Transverse colon (tissue), 4 donors: ENCODE measurements around the gene SFR1. TPM values are rescaled to one million over a fixed set of nuclear protein-coding genes. Genes with fewer than 3 reads are reported as not detected.

Source experiments
- DNase-seq: peaks from one replicate; pipeline ENCODE4 v3.0.0-alpha.2; 2019
- H3K27ac ChIP-seq, 4 donors: fragments of 200-600 bp; sonication (generic); 2 replicates each; pipeline ENCODE4 v1.5.1; 2016 to 2018; ENCODE audit warnings: inconsistent platforms in 4 of 4
- H3K27me3 ChIP-seq: fragments of 200-600 bp; sonication (generic); 2 replicates; pipeline ENCODE4 v1.5.1; 2017; ENCODE audit warnings: inconsistent platforms
- H3K36me3 ChIP-seq, 4 donors: fragments of 200-600 bp; sonication (generic); 2 replicates each; pipeline ENCODE4 v1.5.1; 2017 to 2019; ENCODE audit warnings: inconsistent platforms in 4 of 4
- H3K4me1 ChIP-seq, 4 donors: fragments of 200-600 bp; sonication (generic); 2 replicates each; pipeline ENCODE4 v1.5.1; 2017 to 2020; ENCODE audit warnings: inconsistent platforms in 4 of 4
- H3K4me3 ChIP-seq, 4 donors: fragments of 200-600 bp; sonication (generic); 1 replicate in 1 of 4; 2 replicates in 3 of 4; pipeline versions ENCODE4 v1.5.1 to v1.6.1; 2017 to 2019; ENCODE audit warnings: inconsistent platforms in 4 of 4
- H3K9me3 ChIP-seq, 2 donors: fragments of 200-600 bp; sonication (generic); 2 replicates each; pipeline ENCODE4 v1.5.1; 2017 to 2019; ENCODE audit warnings: inconsistent platforms in 2 of 2
- EP300 ChIP-seq: sonication (generic); formaldehyde crosslinking; IDR thresholded peaks from one replicate; pipeline ENCODE4 v1.6.1; 2017; ENCODE audit warnings: antibody characterized with exemption, low read depth
- POLR2A ChIP-seq: fragments of 450-650 bp; IDR thresholded peaks from one replicate; pipeline ENCODE4 v1.6.1; 2016; ENCODE audit warnings: antibody characterized with exemption, mild to moderate bottlenecking, moderate library complexity
- POLR2AphosphoS5 ChIP-seq, 3 donors: sonication (generic); formaldehyde crosslinking; IDR thresholded peaks; one replicate each; pipeline ENCODE4 v1.6.1; 2016; ENCODE audit warnings: antibody characterized with exemption in 3 of 3
- WGBS, 2 donors: methylation state at CpG; one replicate each; pipeline ENCODE4 v1.1.5; 2018; ENCODE audit warnings: low coverage in 1 of 2; 5-methylcytosine and 5-hydroxymethylcytosine counted together
- in situ Hi-C, 4 donors: fragments of 200-750 bp; cut with MboI; loops; one replicate each; pipeline versions ENCODE4 v1.15.0 to v1.15.1; 2017; ENCODE audit warnings: low sequenced_read_pairs in 3 of 4, low pct_ligation_motif_present in 1 of 4, low pct_unique_long_range_greater_than_20kb in 1 of 4
- intact Hi-C: fragments of 100-400 bp; cut with DNase I; formaldehyde crosslinking; loops from one replicate; pipeline ENCODE4 v1.15.1; 2023; ENCODE audit warnings: low total_unique reads
- total RNA-seq, 4 donors: library from RNA; depleted of rRNA; stranded (reverse); fragments of >200 nt; gene quantifications; one replicate each; pipeline ENCODE4 v1.1.0, GENCODE V29; 2016
- TF ChIP-seq, protein P1 (sequence below), 5 experiments: fragments of 200-600 bp in 3 of 5; fragments of 450-650 bp in 2 of 5; sonication (generic) in 3 of 5; IDR thresholded peaks; 1 replicate in 2 of 5; 2 replicates in 3 of 5; pipeline ENCODE4 v1.5.1; 2016 to 2017; ENCODE audit warnings: antibody characterized with exemption in 5 of 5, inconsistent platforms in 3 of 5, mild to moderate bottlenecking in 2 of 5, moderate library complexity in 1 of 5

SFR1 gene
- total RNA-seq, 4 donors from 2014 or later, result 4.0 TPM; not detected in 1

- no peaks in the 10 kb centered on the region for H3K9me3 ChIP-seq
- 72 to 78% methylated on average over 5 of the region's 5 CpGs for WGBS, 2 donors
- TF ChIP-seq, protein P1, sequence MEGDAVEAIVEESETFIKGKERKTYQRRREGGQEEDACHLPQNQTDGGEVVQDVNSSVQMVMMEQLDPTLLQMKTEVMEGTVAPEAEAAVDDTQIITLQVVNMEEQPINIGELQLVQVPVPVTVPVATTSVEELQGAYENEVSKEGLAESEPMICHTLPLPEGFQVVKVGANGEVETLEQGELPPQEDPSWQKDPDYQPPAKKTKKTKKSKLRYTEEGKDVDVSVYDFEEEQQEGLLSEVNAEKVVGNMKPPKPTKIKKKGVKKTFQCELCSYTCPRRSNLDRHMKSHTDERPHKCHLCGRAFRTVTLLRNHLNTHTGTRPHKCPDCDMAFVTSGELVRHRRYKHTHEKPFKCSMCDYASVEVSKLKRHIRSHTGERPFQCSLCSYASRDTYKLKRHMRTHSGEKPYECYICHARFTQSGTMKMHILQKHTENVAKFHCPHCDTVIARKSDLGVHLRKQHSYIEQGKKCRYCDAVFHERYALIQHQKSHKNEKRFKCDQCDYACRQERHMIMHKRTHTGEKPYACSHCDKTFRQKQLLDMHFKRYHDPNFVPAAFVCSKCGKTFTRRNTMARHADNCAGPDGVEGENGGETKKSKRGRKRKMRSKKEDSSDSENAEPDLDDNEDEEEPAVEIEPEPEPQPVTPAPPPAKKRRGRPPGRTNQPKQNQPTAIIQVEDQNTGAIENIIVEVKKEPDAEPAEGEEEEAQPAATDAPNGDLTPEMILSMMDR (IDR thresholded peaks at IDR 0.05), result no peak
- no peak for TF ChIP-seq EP300
- H3K4me3 ChIP-seq, result peak overlapping the region in 2 of 4 donors; percentile 16 to 33
- H3K27me3 ChIP-seq, result no peaks in the 10 kb centered on the region
- intact Hi-C loops, result no loop called here
- peak overlapping the region in 3 of 4 donors; percentile 58 to 71 (median 63) for H3K27ac ChIP-seq
- DNase-seq, result no peak
- in situ Hi-C loops, result loop anchor here in 1 of 4 donors (25.0 kb wide), 1 partner anchor 197 kb away; no protein-coding TSS in a partner anchor
- H3K36me3 ChIP-seq, result no peaks in the 10 kb centered on the region
- H3K4me1 ChIP-seq, result peaks cover 0 to 12% (median 0%) of the 10 kb centered on the region in 4 donors
These were observed 37.4 kb upstream of the SFR1 start for GRCh38 chr10:104084482-104085142.

GRCh38 chr10:104085801-104086400 lies 36.1 kb upstream of the SFR1 start, which contains the start of gene COL17A1:
COL17A1 (minus strand) TSS chr10:104085880; CDS start chr10:104080673, 5,207 bp downstream.
- H3K4me3 ChIP-seq, result peak within 1 kb of the TSS in 2 of 4 donors; percentile 16 to 33
- peak; percentile 20 for TF ChIP-seq POLR2A
- TF ChIP-seq, protein P1 (IDR thresholded peaks at IDR 0.05), result no peak
- TF ChIP-seq POLR2AphosphoS5 (IDR thresholded peaks at IDR 0.05), result peak in 1 of 3 donors; percentile 19
- no peak for TF ChIP-seq EP300
- WGBS, 2 donors, result 30 to 66% methylated on average over 1 to 3 of the region's 3 CpGs
- intact Hi-C loops, result no loop called here
- H3K4me1 ChIP-seq, result peaks cover 0 to 12% (median 0%) of the 10 kb centered on the region in 4 donors
- H3K27ac ChIP-seq, result peak within 1 kb of the TSS; percentile 58 to 71 (median 62)
- H3K36me3 ChIP-seq, result no peaks in the 10 kb centered on the region
- in situ Hi-C loops, result loop anchor here in 1 of 4 donors (25.0 kb wide), 1 partner anchor 199 kb away; no protein-coding TSS in a partner anchor
- no peaks in the 10 kb centered on the region for H3K27me3 ChIP-seq
- H3K9me3 ChIP-seq, result no peaks in the 10 kb centered on the region
- peak; percentile 32 for DNase-seq

GRCh38 chr10:104088239-104088638 lies 33.7 kb upstream of the SFR1 start:
- Histone ChIP-seq H3K9me3 (no peaks in the 10 kb centered on the region), H3K4me1 (peaks cover 0 to 12% (median 0%) of the 10 kb centered on the region in 4 donors), H3K4me3 (no peak overlapping the region), H3K27me3 (no peaks in the 10 kb centered on the region), H3K36me3 (no peaks in the 10 kb centered on the region), H3K27ac (no peak overlapping the region)
- in situ Hi-C loops (loop anchor here in 1 of 4 donors (25.0 kb wide), 1 partner anchor 201 kb away; no protein-coding TSS in a partner anchor), intact Hi-C loops (no loop called here)
- TF ChIP-seq, protein P1 (IDR thresholded peaks at IDR 0.05), result no peak
- TF ChIP-seq POLR2AphosphoS5 (IDR thresholded peaks at IDR 0.05), result no peak
- TF ChIP-seq EP300, result no peak
- no peak for TF ChIP-seq POLR2A
- DNase-seq, result no peak
- 84 to 85% methylated on average over 5 of the region's 5 CpGs for WGBS, 2 donors

GRCh38 chr10:104089621-104090020 lies 32.4 kb upstream of the SFR1 start:
- no peaks in the 10 kb centered on the region for H3K9me3 ChIP-seq
- in situ Hi-C loops, result loop anchor here in 1 of 4 donors (25.0 kb wide), 1 partner anchor 202 kb away; no protein-coding TSS in a partner anchor
- no peak for TF ChIP-seq POLR2A
- TF ChIP-seq EP300, result no peak
- TF ChIP-seq, protein P1 (IDR thresholded peaks at IDR 0.05), result no peak
- TF ChIP-seq POLR2AphosphoS5 (IDR thresholded peaks at IDR 0.05), result no peak
- H3K27me3 ChIP-seq, result no peaks in the 10 kb centered on the region
- no peak for DNase-seq
- 78 to 91% methylated on average over 3 of the region's 3 CpGs for WGBS, 2 donors
- H3K27ac ChIP-seq, result no peak overlapping the region
- peaks cover 0 to 8% (median 0%) of the 10 kb centered on the region in 4 donors for H3K4me1 ChIP-seq
- H3K4me3 ChIP-seq, result no peak overlapping the region
- intact Hi-C loops, result no loop called here
- H3K36me3 ChIP-seq, result no peaks in the 10 kb centered on the region
